GM13977 (cell line): ENCODE measurements around the gene MMRN1.

Source experiments
- DNase-seq: peaks from one replicate; pipeline ENCODE4 v3.0.0; 2012; ENCODE audit warnings: low spot score
- in situ Hi-C: fragments of 300-500 bp; cut with MboI; formaldehyde crosslinking; loops from one replicate; pipeline ENCODE4 v1.12.0; 2022; ENCODE audit warnings: low sequenced_read_pairs, low pct_unique_long_range_greater_than_20kb, mixed read lengths, inconsistent platforms; ENCODE audit not compliant: unreplicated experiment
- TF ChIP-seq, protein P1 (sequence below): IDR thresholded peaks from 2 replicates; pipeline ENCODE4 v1.5.1; 2012; ENCODE audit warnings: mild to moderate bottlenecking, control low read depth; ENCODE audit not compliant: insufficient read depth; ENCODE audit errors: extremely low read depth, missing control alignments

The MMRN1 gene

DNA sequence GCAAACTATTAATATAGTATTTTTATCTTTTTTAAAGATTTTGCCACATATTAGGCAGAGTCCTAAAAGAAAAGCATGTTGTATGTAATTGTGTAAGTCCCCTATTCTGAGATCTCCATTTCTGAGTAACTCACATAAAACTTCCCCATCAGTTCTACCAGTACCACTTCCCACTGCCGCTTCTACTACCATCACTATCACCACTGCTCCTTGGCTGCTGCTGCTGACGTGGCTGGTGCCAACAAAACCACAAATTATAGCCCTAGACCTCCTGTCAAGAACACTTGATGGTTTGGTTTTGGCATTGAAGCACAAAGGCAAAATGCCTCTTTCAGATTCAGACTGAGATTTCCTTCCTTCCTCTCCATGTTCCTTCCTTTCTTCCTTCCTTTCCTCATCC, 106.4 kb downstream of the MMRN1 start:
- TF ChIP-seq, protein P1, sequence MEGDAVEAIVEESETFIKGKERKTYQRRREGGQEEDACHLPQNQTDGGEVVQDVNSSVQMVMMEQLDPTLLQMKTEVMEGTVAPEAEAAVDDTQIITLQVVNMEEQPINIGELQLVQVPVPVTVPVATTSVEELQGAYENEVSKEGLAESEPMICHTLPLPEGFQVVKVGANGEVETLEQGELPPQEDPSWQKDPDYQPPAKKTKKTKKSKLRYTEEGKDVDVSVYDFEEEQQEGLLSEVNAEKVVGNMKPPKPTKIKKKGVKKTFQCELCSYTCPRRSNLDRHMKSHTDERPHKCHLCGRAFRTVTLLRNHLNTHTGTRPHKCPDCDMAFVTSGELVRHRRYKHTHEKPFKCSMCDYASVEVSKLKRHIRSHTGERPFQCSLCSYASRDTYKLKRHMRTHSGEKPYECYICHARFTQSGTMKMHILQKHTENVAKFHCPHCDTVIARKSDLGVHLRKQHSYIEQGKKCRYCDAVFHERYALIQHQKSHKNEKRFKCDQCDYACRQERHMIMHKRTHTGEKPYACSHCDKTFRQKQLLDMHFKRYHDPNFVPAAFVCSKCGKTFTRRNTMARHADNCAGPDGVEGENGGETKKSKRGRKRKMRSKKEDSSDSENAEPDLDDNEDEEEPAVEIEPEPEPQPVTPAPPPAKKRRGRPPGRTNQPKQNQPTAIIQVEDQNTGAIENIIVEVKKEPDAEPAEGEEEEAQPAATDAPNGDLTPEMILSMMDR, result no peak
- in situ Hi-C loops, result no loop called here
- DNase-seq, result no peak

DNA sequence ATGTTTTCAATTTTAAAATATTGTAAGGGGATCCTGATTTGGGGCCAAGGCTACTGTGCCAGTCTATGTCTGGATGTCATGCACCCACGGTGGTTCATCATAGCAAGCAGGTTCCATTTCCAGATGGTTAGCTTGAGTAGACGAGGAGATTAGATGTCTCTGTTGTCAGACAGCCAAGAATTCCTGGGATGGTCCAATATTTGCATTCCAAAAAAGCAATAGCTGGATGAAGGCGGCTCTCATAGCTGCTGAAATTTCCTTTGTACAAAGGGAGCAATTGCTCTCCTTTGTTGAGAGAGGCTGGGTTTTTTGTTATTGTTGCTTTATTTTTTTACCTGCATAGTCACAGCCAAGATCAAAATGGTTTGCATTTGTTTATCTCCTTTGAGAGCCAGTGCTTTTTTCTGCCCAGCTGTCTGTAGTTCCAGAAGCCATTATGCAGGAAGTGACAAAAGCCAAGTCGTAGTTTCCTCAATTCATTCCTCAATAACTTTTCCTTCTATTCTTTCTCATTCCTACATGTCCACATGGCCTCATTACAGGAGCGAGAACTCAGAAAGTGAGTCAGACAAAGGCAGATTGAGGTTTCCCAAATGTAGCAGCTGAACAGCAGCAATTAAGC, 107.9 kb downstream of the MMRN1 start:
- in situ Hi-C loops, result no loop called here
- no peak for DNase-seq
- TF ChIP-seq, protein P1, result no peak
